GM21717 (cell line): Measurements from ENCODE around the gene MYOF.
"Not testable (repeated sequence)": the region's sequence is repeated elsewhere in the genome, so short reads cannot be mapped to it uniquely, and the experiment has no call there.

Experiments
- ATAC-seq: cut with Tn5 transposase; IDR thresholded peaks from one replicate; pipeline ENCODE4 v1.9.1; 2021; ENCODE audit warnings: mild to moderate bottlenecking, moderate library complexity; ENCODE audit not compliant: unreplicated experiment

Gene MYOF

GRCh38 chr10:93485690-93486089 is 3.6 kb upstream of the MYOF start:
- no peak for ATAC-seq

- no peak for ATAC-seq
Measured at GRCh38 chr10:93481637-93482144, 443 bp downstream of the MYOF start.

- ATAC-seq = no peak
Measured at GRCh38 chr10:93478873-93479272, 3.3 kb downstream of the MYOF start.

GRCh38 chr10:93476756-93477155 is 5.4 kb downstream of the MYOF start:
- ATAC-seq = no peak

GRCh38 chr10:93475871-93476270 is 6.3 kb downstream of the MYOF start:
- no peak for ATAC-seq

- no peak for ATAC-seq
Measured at GRCh38 chr10:93475227-93475626, 6.9 kb downstream of the MYOF start.

- no peak for ATAC-seq
Measured at GRCh38 chr10:93473804-93474472, 8.2 kb downstream of the MYOF start.

- no peak for ATAC-seq
Measured at GRCh38 chr10:93473161-93473560, 9.0 kb downstream of the MYOF start.

GRCh38 chr10:93471110-93471651 is 11.0 kb downstream of the MYOF start:
- ATAC-seq = no peak

- ATAC-seq = no peak
Measured at GRCh38 chr10:93469454-93469853, 12.7 kb downstream of the MYOF start.

GRCh38 chr10:93468461-93469213 is 13.5 kb downstream of the MYOF start:
- ATAC-seq = no peak

- ATAC-seq = not testable (repeated sequence)
Measured at GRCh38 chr10:93467635-93468034, 14.5 kb downstream of the MYOF start.

- ATAC-seq = no peak
Measured at GRCh38 chr10:93465806-93466675, 16.1 kb downstream of the MYOF start.

GRCh38 chr10:93464776-93465388 is 17.3 kb downstream of the MYOF start:
- no peak for ATAC-seq

GRCh38 chr10:93463723-93464476 is 18.2 kb downstream of the MYOF start:
- ATAC-seq = no peak

GRCh38 chr10:93462881-93463280 is 19.3 kb downstream of the MYOF start:
- no peak for ATAC-seq

- no peak for ATAC-seq
Measured at GRCh38 chr10:93462371-93462770, 19.8 kb downstream of the MYOF start.

- ATAC-seq = no peak
Measured at GRCh38 chr10:93461807-93462178, 20.3 kb downstream of the MYOF start.

- no peak for ATAC-seq
Measured at GRCh38 chr10:93461109-93461806, 20.9 kb downstream of the MYOF start.
